Measurements from ENCODE around the gene GAR1.
"Not testable (repeated sequence)": the region's sequence is repeated elsewhere in the genome, so short reads cannot be mapped to it uniquely, and the experiment has no call there.

The GAR1 gene

GRCh38 chr4:109815151-109816081, at the start of gene GAR1:
Gene GAR1 (plus strand): TSS chr4:109815762. CDS start chr4:109816165, 403 bp downstream.
- DNase-seq: peak; percentile 83

- DNase-seq: not testable (repeated sequence)
Observed at GRCh38 chr4:109782092-109782491, 33.5 kb upstream of the GAR1 start.

- no peak for DNase-seq
Observed at GRCh38 chr4:109786846-109787245, 28.7 kb upstream of the GAR1 start.

- DNase-seq: no peak
Observed at GRCh38 chr4:109787807-109788206, 27.8 kb upstream of the GAR1 start.

- no peak for DNase-seq
Observed at GRCh38 chr4:109795059-109795458, 20.5 kb upstream of the GAR1 start.

- DNase-seq: no peak
Observed at GRCh38 chr4:109798866-109799265, 16.7 kb upstream of the GAR1 start.

- DNase-seq: no peak
Observed at GRCh38 chr4:109801099-109801789, 14.3 kb upstream of the GAR1 start.

- DNase-seq: peak; percentile 6
Observed at GRCh38 chr4:109801895-109802319, 13.7 kb upstream of the GAR1 start, which contains the start of gene CFI. Gene CFI (minus strand): TSS chr4:109801999. CDS start chr4:109801971, 28 bp downstream.

GRCh38 chr4:109803924-109804571, 11.5 kb upstream of the GAR1 start:
- peak; percentile 41 for DNase-seq

GRCh38 chr4:109809655-109810054, 5.9 kb upstream of the GAR1 start:
- no peak for DNase-seq

- no peak for DNase-seq
Observed at GRCh38 chr4:109810552-109811387, 4.8 kb upstream of the GAR1 start.

GRCh38 chr4:109811707-109812106, 3.9 kb upstream of the GAR1 start:
- DNase-seq: no peak

- DNase-seq: no peak
Observed at GRCh38 chr4:109816082-109816442, 500 bp downstream of the GAR1 start.

GRCh38 chr4:109816894-109817293, 1.3 kb downstream of the GAR1 start:
- DNase-seq: no peak

- DNase-seq: no peak
Observed at GRCh38 chr4:109818268-109818667, 2.7 kb downstream of the GAR1 start.

- DNase-seq: no peak
Observed at GRCh38 chr4:109820563-109820962, 5.0 kb downstream of the GAR1 start.

GRCh38 chr4:109821185-109821584, 5.6 kb downstream of the GAR1 start:
- DNase-seq: no peak

GRCh38 chr4:109826719-109827118, 11.2 kb downstream of the GAR1 start:
- peak; percentile 1 for DNase-seq

- no peak for DNase-seq
Observed at GRCh38 chr4:109827672-109828071, 12.1 kb downstream of the GAR1 start, which contains the start of gene RRH. Gene RRH (plus strand): TSS chr4:109827972. CDS start chr4:109828028, 56 bp downstream.

- DNase-seq: no peak
Observed at GRCh38 chr4:109833756-109834155, 18.2 kb downstream of the GAR1 start.

GRCh38 chr4:109836985-109837384, 21.4 kb downstream of the GAR1 start:
- no peak for DNase-seq

GRCh38 chr4:109846395-109847098, 31.0 kb downstream of the GAR1 start:
- DNase-seq: no peak

Measured in COR-L47 (cell line).